HepG2 (cell line): ENCODE measurements around the gene SOX12. TPM values are rescaled to one million over a fixed set of nuclear protein-coding genes. Genes with fewer than 3 reads are reported as not detected.

Source experiments
- CENPT ChIP-seq: sonication (generic); formaldehyde crosslinking; IDR thresholded peaks from 2 replicates; pipeline ENCODE4 v1.8.0; 2022; ENCODE audit warnings: low read depth, mild to moderate bottlenecking, moderate library complexity, missing genetic modification reagents
- ELK4 ChIP-seq: sonication (generic); formaldehyde crosslinking; IDR thresholded peaks from 2 replicates; pipeline ENCODE4 v1.9.0; 2021; ENCODE audit warnings: missing genetic modification reagents, borderline replicate concordance
- IRF1 ChIP-seq: sonication (generic); formaldehyde crosslinking; IDR thresholded peaks from 2 replicates; pipeline ENCODE4 v1.4.0; 2020; ENCODE audit warnings: low read depth, mild to moderate bottlenecking, missing genetic modification reagents
- NFAT5 ChIP-seq: sonication (generic); formaldehyde crosslinking; IDR thresholded peaks from 2 replicates; pipeline ENCODE4 v1.4.0; 2020; ENCODE audit warnings: missing genetic modification reagents
- NR2C2 ChIP-seq: sonication (generic); formaldehyde crosslinking; IDR thresholded peaks from 2 replicates; pipeline ENCODE4 v1.4.0; 2020; ENCODE audit warnings: missing genetic modification reagents, mild to moderate bottlenecking, moderate library complexity, borderline replicate concordance
- PAX8 ChIP-seq: sonication (generic); formaldehyde crosslinking; IDR thresholded peaks from 2 replicates; pipeline ENCODE4 v1.8.0; 2022; ENCODE audit warnings: mild to moderate bottlenecking, missing genetic modification reagents, borderline replicate concordance
- SP5 ChIP-seq: IDR thresholded peaks from 2 replicates; pipeline ENCODE4 v1.6.1; 2016; ENCODE audit warnings: low read depth, borderline replicate concordance
- TAF15 ChIP-seq: fragments of 200-400 bp; formaldehyde crosslinking; IDR thresholded peaks from one replicate; pipeline ENCODE4 v1.6.1; 2018; ENCODE audit warnings: mild to moderate bottlenecking, low read depth, low read length; ENCODE audit not compliant: poor library complexity, severe bottlenecking
- TRAFD1 ChIP-seq: sonication (generic); formaldehyde crosslinking; IDR thresholded peaks from 2 replicates; pipeline ENCODE4 v1.5.1; 2020; ENCODE audit warnings: missing genetic modification reagents, mild to moderate bottlenecking, borderline replicate concordance
- XRCC5 ChIP-seq: fragments of 200-400 bp; formaldehyde crosslinking; optimal IDR thresholded peaks from 2 replicates; pipeline ENCODE3; 2017; ENCODE audit warnings: mild to moderate bottlenecking, low read length
- ZFYVE20 ChIP-seq: sonication (generic); formaldehyde crosslinking; IDR thresholded peaks from 2 replicates; pipeline ENCODE4 v1.8.0; 2023; ENCODE audit warnings: low read depth, mild to moderate bottlenecking, moderate library complexity, missing genetic modification reagents, borderline replicate concordance
- ZNF160 ChIP-seq: sonication (generic); formaldehyde crosslinking; IDR thresholded peaks from 2 replicates; pipeline ENCODE4 v1.8.0; 2022; ENCODE audit warnings: mild to moderate bottlenecking, inconsistent platforms, missing genetic modification reagents
- ZNF207 ChIP-seq: fragments of 450-650 bp; IDR thresholded peaks from 2 replicates; pipeline ENCODE4 v1.6.1; 2016; ENCODE audit warnings: antibody characterized with exemption, borderline replicate concordance
- ZNF570 ChIP-seq: sonication (generic); formaldehyde crosslinking; IDR thresholded peaks from 2 replicates; pipeline ENCODE4 v1.4.0; 2020; ENCODE audit warnings: mild to moderate bottlenecking, missing genetic modification reagents, borderline replicate concordance
- polyA plus RNA-seq, 8 experiments: library from polyadenylated mRNA; depleted of rRNA in 3 of 8; stranded (reverse) in 7 of 8; unstranded in 1 of 8; fragments of >200 nt; fragmentation: Illumina TruSeq in 4 of 8; extraction: Trizol in 4 of 8; gene quantifications; 2 replicates each; pipeline versions ENCODE4 v1.2.1 to v1.2.3, GENCODE V29; 2011 to 2016; ENCODE audit warnings: low read depth in 4 of 8, missing spikeins in 1 of 8, mixed read lengths in 1 of 8; ENCODE audit not compliant: insufficient read depth in 1 of 8
- total RNA-seq, 5 experiments: library from RNA; depleted of rRNA; stranded (reverse); fragments of >200 nt; fragmentation: Illumina TruSeq; extraction: Trizol; gene quantifications; 2 replicates each; pipeline ENCODE4 v1.2.3, GENCODE V29; 2016; ENCODE audit warnings: low read depth in 1 of 5
- TF ChIP-seq, protein P1 (sequence below): sonication (generic); formaldehyde crosslinking; IDR thresholded peaks from 2 replicates; pipeline ENCODE4 v1.9.0; 2022; ENCODE audit warnings: low read depth, missing genetic modification reagents

SOX12 gene
- total and polyA plus RNA-seq, 2 of the 13 experiments (the other 11 are each of a cell fraction or from before 2014, with no cell fraction given): 10.0 to 18.7 TPM

GRCh38 chr20:371755-372542, 46.6 kb downstream of the SOX12 start (continued):
- peak; percentile 93 for TF ChIP-seq XRCC5
- TF ChIP-seq IRF1 (CRISPR knock-in tag): no peak; the same call in 1 of the 2 replicates
- TF ChIP-seq TAF15: no peak
- TF ChIP-seq ZNF570: no peak; the same call in 1 of the 2 replicates
- TF ChIP-seq PAX8: peak; percentile 84; the same call in 1 of the 2 replicates
- no peak for TF ChIP-seq CENPT (CRISPR knock-in tag)
- TF ChIP-seq NFAT5 (CRISPR knock-in tag): no peak
- no peak for TF ChIP-seq ZNF207
- peak; percentile 94 for TF ChIP-seq SP5 (CRISPR knock-in tag)
- TF ChIP-seq ZFYVE20 (CRISPR knock-in tag): 0 out of 2 replicates have a peak, but pooled peaks have one; percentile 6
- TF ChIP-seq NR2C2: peak; percentile 93
- TF ChIP-seq ELK4 (CRISPR knock-in tag): no peak
- peak; percentile 11 for TF ChIP-seq ZNF160 (CRISPR knock-in tag)
- TF ChIP-seq, protein P1, sequence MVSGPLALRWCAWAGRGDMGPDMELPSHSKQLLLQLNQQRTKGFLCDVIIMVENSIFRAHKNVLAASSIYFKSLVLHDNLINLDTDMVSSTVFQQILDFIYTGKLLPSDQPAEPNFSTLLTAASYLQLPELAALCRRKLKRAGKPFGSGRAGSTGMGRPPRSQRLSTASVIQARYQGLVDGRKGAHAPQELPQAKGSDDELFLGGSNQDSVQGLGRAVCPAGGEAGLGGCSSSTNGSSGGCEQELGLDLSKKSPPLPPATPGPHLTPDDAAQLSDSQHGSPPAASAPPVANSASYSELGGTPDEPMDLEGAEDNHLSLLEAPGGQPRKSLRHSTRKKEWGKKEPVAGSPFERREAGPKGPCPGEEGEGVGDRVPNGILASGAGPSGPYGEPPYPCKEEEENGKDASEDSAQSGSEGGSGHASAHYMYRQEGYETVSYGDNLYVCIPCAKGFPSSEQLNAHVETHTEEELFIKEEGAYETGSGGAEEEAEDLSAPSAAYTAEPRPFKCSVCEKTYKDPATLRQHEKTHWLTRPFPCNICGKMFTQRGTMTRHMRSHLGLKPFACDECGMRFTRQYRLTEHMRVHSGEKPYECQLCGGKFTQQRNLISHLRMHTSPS (CRISPR knock-in tag): peak; percentile 91
- no peak for TF ChIP-seq TRAFD1 (CRISPR knock-in tag)
